Lower leg skin (tissue), 3 donors: ENCODE measurements around the gene WDR43.

Experiments
- POLR2A ChIP-seq, 2 donors: fragments of 450-650 bp; IDR thresholded peaks; one replicate each; pipeline ENCODE4 v1.6.1; 2016 to 2017; ENCODE audit warnings: antibody characterized with exemption in 2 of 2, mild to moderate bottlenecking in 1 of 2, moderate library complexity in 1 of 2
- TF ChIP-seq, protein P1 (sequence below), 3 donors: fragments of 450-650 bp; IDR thresholded peaks; one replicate each; pipeline ENCODE4 v1.5.1; 2016; ENCODE audit warnings: antibody characterized with exemption in 3 of 3, mild to moderate bottlenecking in 3 of 3, moderate library complexity in 2 of 3

DNA sequence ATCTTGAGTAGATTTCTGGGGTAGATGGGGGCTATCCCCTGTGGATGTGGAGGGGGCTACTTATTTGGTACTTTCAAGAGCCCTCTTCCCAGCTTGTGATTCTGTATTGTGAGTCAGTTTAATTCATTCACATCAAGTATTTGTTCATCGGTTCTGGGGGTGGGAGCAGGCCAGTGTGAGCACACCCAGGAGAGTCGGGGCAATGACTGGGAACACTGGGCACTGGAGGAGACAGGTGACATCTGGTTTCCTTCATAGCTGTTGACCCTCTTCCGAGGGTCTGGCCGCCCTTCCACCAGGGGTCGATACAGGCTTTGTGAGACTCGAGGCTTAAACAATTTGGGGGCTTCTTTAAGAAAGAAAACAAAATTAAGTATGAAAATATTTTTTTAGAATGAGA, 84.1 kb downstream of the WDR43 start:
- TF ChIP-seq POLR2A (IDR thresholded peaks at IDR 0.05): no peak
- TF ChIP-seq, protein P1, sequence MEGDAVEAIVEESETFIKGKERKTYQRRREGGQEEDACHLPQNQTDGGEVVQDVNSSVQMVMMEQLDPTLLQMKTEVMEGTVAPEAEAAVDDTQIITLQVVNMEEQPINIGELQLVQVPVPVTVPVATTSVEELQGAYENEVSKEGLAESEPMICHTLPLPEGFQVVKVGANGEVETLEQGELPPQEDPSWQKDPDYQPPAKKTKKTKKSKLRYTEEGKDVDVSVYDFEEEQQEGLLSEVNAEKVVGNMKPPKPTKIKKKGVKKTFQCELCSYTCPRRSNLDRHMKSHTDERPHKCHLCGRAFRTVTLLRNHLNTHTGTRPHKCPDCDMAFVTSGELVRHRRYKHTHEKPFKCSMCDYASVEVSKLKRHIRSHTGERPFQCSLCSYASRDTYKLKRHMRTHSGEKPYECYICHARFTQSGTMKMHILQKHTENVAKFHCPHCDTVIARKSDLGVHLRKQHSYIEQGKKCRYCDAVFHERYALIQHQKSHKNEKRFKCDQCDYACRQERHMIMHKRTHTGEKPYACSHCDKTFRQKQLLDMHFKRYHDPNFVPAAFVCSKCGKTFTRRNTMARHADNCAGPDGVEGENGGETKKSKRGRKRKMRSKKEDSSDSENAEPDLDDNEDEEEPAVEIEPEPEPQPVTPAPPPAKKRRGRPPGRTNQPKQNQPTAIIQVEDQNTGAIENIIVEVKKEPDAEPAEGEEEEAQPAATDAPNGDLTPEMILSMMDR (IDR thresholded peaks at IDR 0.05): no peak
